ENCODE measurements around the gene FAM25G. TPM values are rescaled to one million over a fixed set of nuclear protein-coding genes. Genes with fewer than 3 reads are reported as not detected.
"Not testable (repeated sequence)": the region's sequence is repeated elsewhere in the genome, so short reads cannot be mapped to it uniquely, and the experiment has no call there.

The FAM25G gene
- total RNA-seq, result 1.8 TPM

- DNase-seq, result not testable (repeated sequence)
Observed at GRCh38 chr10:47491600-47491999, at the start of gene FAM25G. TSS of gene FAM25G (minus strand) at chr10:47491700. CDS start at chr10:47491674, 26 bp downstream.

- DNase-seq, result not testable (repeated sequence)
Observed at GRCh38 chr10:47536430-47536829, 44.9 kb upstream of the FAM25G start.

- not testable (repeated sequence) for DNase-seq
Observed at GRCh38 chr10:47523475-47523874, 32.0 kb upstream of the FAM25G start, which contains the start of gene AGAP9. TSS of gene AGAP9 (minus strand) at chr10:47523638. CDS start at chr10:47523526, 112 bp downstream.

GRCh38 chr10:47502313-47502712 is 10.8 kb upstream of the FAM25G start:
- not testable (repeated sequence) for DNase-seq

- not testable (repeated sequence) for DNase-seq
Observed at GRCh38 chr10:47494226-47494625, 2.7 kb upstream of the FAM25G start.

GRCh38 chr10:47489630-47490029 is 1.9 kb downstream of the FAM25G start:
- not testable (repeated sequence) for DNase-seq

- not testable (repeated sequence) for DNase-seq
Observed at GRCh38 chr10:47485943-47486342, 5.6 kb downstream of the FAM25G start.

- not testable (repeated sequence) for DNase-seq
Observed at GRCh38 chr10:47484786-47485185, 6.7 kb downstream of the FAM25G start.

GRCh38 chr10:47483923-47484322 is 7.6 kb downstream of the FAM25G start, which contains the start of gene ANXA8:
TSS of gene ANXA8 (minus strand) at chr10:47484115. CDS start at chr10:47483933, 182 bp downstream.
- not testable (repeated sequence) for DNase-seq

GRCh38 chr10:47482367-47482766 is 9.1 kb downstream of the FAM25G start:
- DNase-seq, result not testable (repeated sequence)

GRCh38 chr10:47481768-47482181 is 9.7 kb downstream of the FAM25G start:
- DNase-seq, result not testable (repeated sequence)

- DNase-seq, result not testable (repeated sequence)
Observed at GRCh38 chr10:47481182-47481766, 10.2 kb downstream of the FAM25G start.

GRCh38 chr10:47480133-47480532 is 11.4 kb downstream of the FAM25G start:
- not testable (repeated sequence) for DNase-seq

- not testable (repeated sequence) for DNase-seq
Observed at GRCh38 chr10:47478114-47478513, 13.4 kb downstream of the FAM25G start.

GRCh38 chr10:47477078-47477477 is 14.4 kb downstream of the FAM25G start:
- not testable (repeated sequence) for DNase-seq

- not testable (repeated sequence) for DNase-seq
Observed at GRCh38 chr10:47475101-47475500, 16.4 kb downstream of the FAM25G start.

GRCh38 chr10:47473516-47473915 is 18.0 kb downstream of the FAM25G start:
- DNase-seq, result not testable (repeated sequence)

- not testable (repeated sequence) for DNase-seq
Observed at GRCh38 chr10:47472647-47473046, 18.9 kb downstream of the FAM25G start.

GRCh38 chr10:47472072-47472471 is 19.4 kb downstream of the FAM25G start:
- DNase-seq, result not testable (repeated sequence)

- DNase-seq, result not testable (repeated sequence)
Observed at GRCh38 chr10:47468731-47469528, 22.6 kb downstream of the FAM25G start.

- DNase-seq, result not testable (repeated sequence)
Observed at GRCh38 chr10:47467957-47468356, 23.5 kb downstream of the FAM25G start.

- not testable (repeated sequence) for DNase-seq
Observed at GRCh38 chr10:47467458-47467857, 24.0 kb downstream of the FAM25G start.

Data from skin of body (tissue), 2 donors.